Body of pancreas (tissue), 4 donors: ENCODE results near the gene C9orf78.

ENCODE experiments used
- CTCF ChIP-seq, 7 experiments: fragments of 450-650 bp in 4 of 7; fragments of 200-600 bp in 3 of 7; sonication (generic) in 3 of 7; IDR thresholded peaks; one replicate each; pipeline ENCODE4 v1.5.1; 2016 to 2019; ENCODE audit warnings: antibody characterized with exemption in 7 of 7
- POLR2A ChIP-seq, 3 donors: fragments of 450-650 bp; IDR thresholded peaks; one replicate each; pipeline ENCODE4 v1.6.1; 2016; ENCODE audit warnings: antibody characterized with exemption in 3 of 3, mild to moderate bottlenecking in 2 of 3

GRCh38 chr9:129839324-129840023 lies 4.4 kb upstream of the C9orf78 start:
- TF ChIP-seq CTCF (IDR thresholded peaks at IDR 0.05) (no peak), POLR2A (IDR thresholded peaks at IDR 0.05) (no peak)
